H1 (cell line): Measurements from ENCODE around the gene GPC1.

Source experiments
- ASH2L ChIP-seq: fragments of 200-600, 300-600 bp; sonication (generic); IDR thresholded peaks from one replicate; pipeline ENCODE4 v1.7.1; 2017; ENCODE audit warnings: low read length
- EP300 ChIP-seq, 2 experiments: IDR thresholded peaks; 1 replicate in 1 of 2; 2 replicates in 1 of 2; pipeline ENCODE4 v1.6.1; 2011 to 2012; ENCODE audit warnings: low read depth in 2 of 2, low read length in 2 of 2, mild to moderate bottlenecking in 2 of 2, borderline replicate concordance in 1 of 2, inconsistent platforms in 1 of 2, moderate library complexity in 1 of 2
- EZH2 ChIP-seq: fragments of 200-600 bp; sonication (generic); IDR thresholded peaks from 2 replicates; pipeline ENCODE4 v1.7.1; 2012; ENCODE audit warnings: low read depth, mild to moderate bottlenecking, moderate library complexity, low read length, inconsistent platforms; ENCODE audit not compliant: severe bottlenecking
- JUN ChIP-seq: IDR thresholded peaks from 2 replicates; pipeline ENCODE4 v1.6.1; 2011; ENCODE audit warnings: low read depth, mild to moderate bottlenecking, improper control_type of control experiment, low read length
- JUND ChIP-seq: IDR thresholded peaks from 2 replicates; pipeline ENCODE4 v1.6.1; 2011; ENCODE audit warnings: mild to moderate bottlenecking, improper control_type of control experiment, low read length
- POLR2A ChIP-seq, 2 experiments: IDR thresholded peaks; 1 replicate in 1 of 2; 2 replicates in 1 of 2; pipeline ENCODE4 v1.6.1; 2011; ENCODE audit warnings: low read depth in 2 of 2, low read length in 2 of 2, mild to moderate bottlenecking in 2 of 2; ENCODE audit errors: control extremely low read depth in 1 of 2
- RNF2 ChIP-seq: fragments of 200-900, 300-1000 bp; sonication (generic); IDR thresholded peaks from 2 replicates; pipeline ENCODE4 v1.7.1; 2016; ENCODE audit warnings: borderline replicate concordance, low read depth, mild to moderate bottlenecking, antibody characterized with exemption, low read length; ENCODE audit not compliant: poor library complexity, severe bottlenecking; ENCODE audit errors: missing control alignments
- SRF ChIP-seq: IDR thresholded peaks from 2 replicates; pipeline ENCODE4 v1.6.1; 2011; ENCODE audit warnings: mild to moderate bottlenecking, low read depth, low read length, moderate library complexity
- TF ChIP-seq, protein P1 (sequence below), 3 experiments: IDR thresholded peaks; 1 replicate in 2 of 3; 2 replicates in 1 of 3; pipeline versions ENCODE4 v1.5.1 to v1.6.1; 2011; ENCODE audit warnings: low read length in 3 of 3, mild to moderate bottlenecking in 3 of 3, inconsistent platforms in 2 of 3, low read depth in 1 of 3, moderate library complexity in 1 of 3; ENCODE audit not compliant: insufficient read depth in 1 of 3; ENCODE audit errors: control extremely low read depth in 1 of 3

DNA sequence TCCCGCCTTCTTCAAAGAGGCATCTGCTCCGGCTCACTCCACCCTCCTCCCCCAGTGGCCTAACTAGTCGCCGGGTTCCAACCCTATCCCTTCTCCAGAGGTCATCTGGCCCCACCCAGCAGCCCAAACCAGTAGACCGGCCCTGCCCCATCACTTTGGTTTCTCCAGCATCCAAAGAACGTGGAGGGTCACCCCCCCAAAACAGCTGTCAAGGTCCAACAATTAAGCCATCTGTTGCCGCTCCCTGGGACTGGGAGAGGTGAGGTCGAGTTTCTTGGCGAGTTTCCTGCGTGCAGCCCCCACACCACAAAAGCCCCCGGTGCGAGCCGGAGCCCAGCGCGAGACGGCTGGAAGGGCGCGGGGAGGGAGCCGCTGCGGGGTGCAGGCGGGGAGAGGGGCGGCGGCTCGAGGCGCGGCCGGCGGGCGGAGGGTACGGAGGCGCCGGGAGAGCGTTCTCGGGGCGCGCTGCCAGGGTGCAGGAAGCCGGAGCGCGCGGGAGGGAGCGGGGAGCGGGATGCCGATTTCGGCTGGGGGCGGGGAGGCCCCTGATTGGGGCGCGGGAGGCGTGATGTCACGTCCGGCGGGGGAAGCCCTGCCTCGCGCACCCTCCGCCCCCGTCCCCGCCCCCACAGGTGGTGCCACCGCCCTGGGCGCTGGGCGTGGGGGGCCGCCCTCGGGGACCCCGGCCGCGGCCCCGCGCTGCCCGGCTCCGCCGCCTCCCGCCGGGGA, 571 bp upstream of the GPC1 start:
- TF ChIP-seq, protein P1, sequence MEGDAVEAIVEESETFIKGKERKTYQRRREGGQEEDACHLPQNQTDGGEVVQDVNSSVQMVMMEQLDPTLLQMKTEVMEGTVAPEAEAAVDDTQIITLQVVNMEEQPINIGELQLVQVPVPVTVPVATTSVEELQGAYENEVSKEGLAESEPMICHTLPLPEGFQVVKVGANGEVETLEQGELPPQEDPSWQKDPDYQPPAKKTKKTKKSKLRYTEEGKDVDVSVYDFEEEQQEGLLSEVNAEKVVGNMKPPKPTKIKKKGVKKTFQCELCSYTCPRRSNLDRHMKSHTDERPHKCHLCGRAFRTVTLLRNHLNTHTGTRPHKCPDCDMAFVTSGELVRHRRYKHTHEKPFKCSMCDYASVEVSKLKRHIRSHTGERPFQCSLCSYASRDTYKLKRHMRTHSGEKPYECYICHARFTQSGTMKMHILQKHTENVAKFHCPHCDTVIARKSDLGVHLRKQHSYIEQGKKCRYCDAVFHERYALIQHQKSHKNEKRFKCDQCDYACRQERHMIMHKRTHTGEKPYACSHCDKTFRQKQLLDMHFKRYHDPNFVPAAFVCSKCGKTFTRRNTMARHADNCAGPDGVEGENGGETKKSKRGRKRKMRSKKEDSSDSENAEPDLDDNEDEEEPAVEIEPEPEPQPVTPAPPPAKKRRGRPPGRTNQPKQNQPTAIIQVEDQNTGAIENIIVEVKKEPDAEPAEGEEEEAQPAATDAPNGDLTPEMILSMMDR (IDR thresholded peaks at IDR 0.05; ENCODE audit: control extremely low read depth in 1 of 3, insufficient read depth in 1 of 3, low read depth in 1 of 3, low read length in 3 of 3): no peak
- TF ChIP-seq JUN (no peak), POLR2A (IDR thresholded peaks at IDR 0.05; ENCODE audit: control extremely low read depth in 1 of 2, low read depth in 2 of 2, low read length in 2 of 2) (no peak), EP300 (IDR thresholded peaks at IDR 0.05; ENCODE audit: borderline replicate concordance in 1 of 2, low read depth in 2 of 2, low read length in 2 of 2) (no peak), SRF (no peak), ASH2L (peak; percentile 85), RNF2 (no peak), EZH2 (no peak), JUND (no peak)
